OCI-LY3 (cell line): ENCODE measurements around the gene GPR37.

ENCODE experiments used
- H2AFZ ChIP-seq: fragments of 200-600, 300-600 bp; shearing (Covaris generic); 2 replicates; pipeline ENCODE4 v1.6.0; 2014; ENCODE audit warnings: antibody characterized with exemption, low read depth, low read length
- H3K27ac ChIP-seq: fragments of 200-600, 300-600 bp; sonication (generic); 2 replicates; pipeline ENCODE4 v1.5.1; 2014; ENCODE audit warnings: mild to moderate bottlenecking, low read length, moderate library complexity, mixed read lengths
- H3K27me3 ChIP-seq: fragments of 200-600, 300-600 bp; sonication (generic); 2 replicates; pipeline ENCODE4 v1.6.1; 2014; ENCODE audit warnings: low read depth, low read length, mixed read lengths
- H3K36me3 ChIP-seq: fragments of 200-600, 300-600 bp; sonication (generic); replicated peaks from 2 replicates; pipeline ENCODE3; 2014; ENCODE audit warnings: low read depth, low read length, mixed read lengths
- H3K4me1 ChIP-seq: fragments of 300-600, 200-600 bp; sonication (generic); 2 replicates; pipeline ENCODE4 v1.6.1; 2014; ENCODE audit warnings: low read length, mixed read lengths
- H3K4me2 ChIP-seq: fragments of 200-600, 300-600 bp; sonication (generic); 2 replicates; pipeline ENCODE4 v1.6.1; 2014; ENCODE audit warnings: low read length, mixed read lengths
- H3K4me3 ChIP-seq: fragments of 300-600, 200-600 bp; sonication (generic); 2 replicates; pipeline ENCODE4 v1.5.1; 2014; ENCODE audit warnings: antibody characterized with exemption, mild to moderate bottlenecking, low read length, moderate library complexity
- H3K79me2 ChIP-seq: fragments of 300-600, 200-600 bp; shearing (Covaris generic); 2 replicates; pipeline ENCODE4 v1.6.1; 2014; ENCODE audit warnings: mild to moderate bottlenecking, low read length, mixed read lengths
- H3K9ac ChIP-seq: fragments of 300-600, 200-600 bp; shearing (Covaris generic); 2 replicates; pipeline ENCODE4 v1.6.0; 2014; ENCODE audit warnings: mild to moderate bottlenecking, low read length, moderate library complexity
- H3K9me3 ChIP-seq: fragments of 200-600, 300-600 bp; shearing (Covaris generic); 2 replicates; pipeline ENCODE4 v1.6.1; 2014; ENCODE audit warnings: low read length, mixed read lengths; ENCODE audit not compliant: insufficient read depth
- H4K20me1 ChIP-seq: fragments of 200-600, 300-600 bp; sonication (generic); 2 replicates; pipeline ENCODE4 v1.6.1; 2016; ENCODE audit warnings: low read length, mixed read lengths; ENCODE audit not compliant: insufficient read depth
- EZH2phosphoT487 ChIP-seq: fragments of 200-600 bp; shearing (Covaris generic); IDR thresholded peaks from 2 replicates; pipeline ENCODE4 v1.6.1; 2018; ENCODE audit warnings: antibody characterized with exemption, mixed run types, low read depth
- TF ChIP-seq, protein P1 (sequence below): fragments of 200-600, 300-600 bp; sonication (generic); IDR thresholded peaks from 2 replicates; pipeline ENCODE4 v1.5.1; 2014; ENCODE audit warnings: antibody characterized with exemption, low read length, low read depth

GPR37 gene

DNA sequence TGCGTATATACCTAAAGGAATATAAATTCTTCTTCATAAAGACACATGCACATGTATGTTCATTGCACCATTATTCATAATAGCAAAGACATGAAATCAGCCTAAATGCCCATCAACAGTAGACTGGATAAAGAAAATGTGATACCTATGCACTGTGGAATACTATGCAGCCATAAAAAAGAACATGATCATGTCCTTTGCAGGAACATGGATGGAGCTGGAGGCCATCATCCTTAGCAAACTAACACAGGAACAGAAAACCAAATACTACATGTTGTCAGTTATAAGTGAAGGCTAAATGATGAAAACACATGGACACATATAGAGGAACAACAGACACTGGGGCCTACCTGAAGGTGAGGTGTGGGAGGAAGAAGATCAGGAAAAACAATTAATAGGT is 48.7 kb downstream of the GPR37 start:
- no peaks in the 10 kb centered on the region for H4K20me1 ChIP-seq
- no peak overlapping the region for H3K4me2 ChIP-seq
- no peak overlapping the region for H3K4me3 ChIP-seq
- H3K36me3 ChIP-seq, result no peaks in the 10 kb centered on the region
- no peak overlapping the region for H2AFZ ChIP-seq
- no peaks in the 10 kb centered on the region for H3K79me2 ChIP-seq
- no peaks in the 10 kb centered on the region for H3K9me3 ChIP-seq
- H3K27me3 ChIP-seq, result no peaks in the 10 kb centered on the region
- H3K9ac ChIP-seq, result no peak overlapping the region
- TF ChIP-seq, protein P1, sequence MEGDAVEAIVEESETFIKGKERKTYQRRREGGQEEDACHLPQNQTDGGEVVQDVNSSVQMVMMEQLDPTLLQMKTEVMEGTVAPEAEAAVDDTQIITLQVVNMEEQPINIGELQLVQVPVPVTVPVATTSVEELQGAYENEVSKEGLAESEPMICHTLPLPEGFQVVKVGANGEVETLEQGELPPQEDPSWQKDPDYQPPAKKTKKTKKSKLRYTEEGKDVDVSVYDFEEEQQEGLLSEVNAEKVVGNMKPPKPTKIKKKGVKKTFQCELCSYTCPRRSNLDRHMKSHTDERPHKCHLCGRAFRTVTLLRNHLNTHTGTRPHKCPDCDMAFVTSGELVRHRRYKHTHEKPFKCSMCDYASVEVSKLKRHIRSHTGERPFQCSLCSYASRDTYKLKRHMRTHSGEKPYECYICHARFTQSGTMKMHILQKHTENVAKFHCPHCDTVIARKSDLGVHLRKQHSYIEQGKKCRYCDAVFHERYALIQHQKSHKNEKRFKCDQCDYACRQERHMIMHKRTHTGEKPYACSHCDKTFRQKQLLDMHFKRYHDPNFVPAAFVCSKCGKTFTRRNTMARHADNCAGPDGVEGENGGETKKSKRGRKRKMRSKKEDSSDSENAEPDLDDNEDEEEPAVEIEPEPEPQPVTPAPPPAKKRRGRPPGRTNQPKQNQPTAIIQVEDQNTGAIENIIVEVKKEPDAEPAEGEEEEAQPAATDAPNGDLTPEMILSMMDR, result no peak
- TF ChIP-seq EZH2phosphoT487, result no peak
- H3K27ac ChIP-seq, result no peak overlapping the region
- peaks cover 6% of the 10 kb centered on the region; the same call in 1 of the 2 replicates for H3K4me1 ChIP-seq

- no peak overlapping the region for H2AFZ ChIP-seq
- no peaks in the 10 kb centered on the region for H3K36me3 ChIP-seq
- H3K9ac ChIP-seq, result no peak overlapping the region
- no peak overlapping the region for H3K4me3 ChIP-seq
- no peak for TF ChIP-seq EZH2phosphoT487
- TF ChIP-seq, protein P1, result no peak
- no peak overlapping the region for H3K27ac ChIP-seq
- no peaks in the 10 kb centered on the region for H4K20me1 ChIP-seq
- no peak overlapping the region for H3K4me2 ChIP-seq
- H3K9me3 ChIP-seq, result 0 out of 2 replicates have a peak, but pooled peaks cover 8% of the 10 kb centered on the region
- H3K4me1 ChIP-seq, result 0 out of 2 replicates have a peak, but pooled peaks cover 5% of the 10 kb centered on the region
- no peaks in the 10 kb centered on the region for H3K27me3 ChIP-seq
- H3K79me2 ChIP-seq, result no peaks in the 10 kb centered on the region
Observed at GRCh38 chr7:124713086-124713485, 52.5 kb downstream of the GPR37 start.

- Histone ChIP-seq H3K36me3 (no peaks in the 10 kb centered on the region), H3K9me3 (peaks cover 15% of the 10 kb centered on the region; the same call in 1 of the 2 replicates), H3K4me1 (no peaks in the 10 kb centered on the region), H3K4me2 (no peak overlapping the region), H3K4me3 (no peak overlapping the region), H4K20me1 (no peaks in the 10 kb centered on the region), H3K79me2 (no peaks in the 10 kb centered on the region), H3K27me3 (no peaks in the 10 kb centered on the region), H3K9ac (no peak overlapping the region), H2AFZ (no peak overlapping the region), H3K27ac (no peak overlapping the region)
- TF ChIP-seq, protein P1, result no peak
- no peak for TF ChIP-seq EZH2phosphoT487
Observed at GRCh38 chr7:124712017-124712416, 53.6 kb downstream of the GPR37 start.

DNA sequence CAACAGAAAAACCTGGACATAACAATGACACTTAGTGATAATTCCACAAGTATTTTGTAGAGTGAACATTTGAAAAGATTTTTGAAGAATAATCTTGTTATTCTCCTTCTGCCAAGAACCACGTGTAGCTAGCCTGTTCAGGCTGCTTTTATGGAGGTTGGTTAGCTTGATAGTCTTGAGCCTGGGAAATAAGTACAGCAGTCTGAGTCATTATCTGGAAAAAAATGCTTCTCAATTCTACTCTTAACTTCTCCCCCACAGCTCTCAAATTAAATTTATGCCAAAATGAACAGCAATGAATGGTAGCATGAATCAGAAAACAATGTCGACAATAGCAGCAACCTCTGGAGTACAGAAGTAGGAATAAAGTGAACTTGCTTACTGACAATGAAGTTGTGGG is 63.2 kb downstream of the GPR37 start:
- no peaks in the 10 kb centered on the region for H3K4me1 ChIP-seq
- TF ChIP-seq EZH2phosphoT487, result no peak
- TF ChIP-seq, protein P1, result no peak
- H3K36me3 ChIP-seq, result no peaks in the 10 kb centered on the region
- no peak overlapping the region for H3K9ac ChIP-seq
- no peaks in the 10 kb centered on the region for H4K20me1 ChIP-seq
- H3K4me3 ChIP-seq, result no peak overlapping the region
- no peak overlapping the region for H3K27ac ChIP-seq
- H3K79me2 ChIP-seq, result no peaks in the 10 kb centered on the region
- H2AFZ ChIP-seq, result no peak overlapping the region
- no peaks in the 10 kb centered on the region for H3K27me3 ChIP-seq
- peaks cover 1% of the 10 kb centered on the region; the same call in 1 of the 2 replicates for H3K9me3 ChIP-seq
- no peak overlapping the region for H3K4me2 ChIP-seq
